ENCODE results near the gene SLC38A6. TPM values are rescaled to one million over a fixed set of nuclear protein-coding genes. Genes with fewer than 3 reads are reported as not detected.

The SLC38A6 gene
- total RNA-seq, 6 experiments from 2014 or later: 3.5 to 6.8 (median 5.9) TPM

DNA sequence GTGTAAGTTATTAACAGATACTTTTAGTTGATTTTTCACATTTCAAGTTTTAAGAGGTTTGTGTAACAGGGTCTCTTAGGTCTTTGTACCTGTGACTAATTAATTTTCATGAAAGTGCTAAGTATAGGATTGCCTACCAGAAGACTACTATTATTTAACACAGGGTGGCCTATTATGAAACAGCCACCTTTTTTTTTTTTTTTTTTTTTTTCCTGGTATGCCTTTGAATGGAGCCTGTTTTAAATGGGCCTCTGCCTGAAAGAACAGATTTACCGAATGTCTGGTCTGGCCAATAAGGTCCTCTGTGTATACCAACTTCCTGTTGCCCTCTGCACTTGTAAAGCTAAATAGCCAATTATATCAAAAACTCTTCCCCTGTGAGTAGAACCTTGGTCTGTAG, 62.5 kb downstream of the SLC38A6 start:
- ATAC-seq: no peak
- 100% methylated on average over 1 of the region's 1 CpG for WGBS (ENCODE audit: insufficient coverage, low coverage, low lambda C conversion rate, missing lambda C conversion rate)
- intact Hi-C loops (cut with DNase I): no loop called here

DNA sequence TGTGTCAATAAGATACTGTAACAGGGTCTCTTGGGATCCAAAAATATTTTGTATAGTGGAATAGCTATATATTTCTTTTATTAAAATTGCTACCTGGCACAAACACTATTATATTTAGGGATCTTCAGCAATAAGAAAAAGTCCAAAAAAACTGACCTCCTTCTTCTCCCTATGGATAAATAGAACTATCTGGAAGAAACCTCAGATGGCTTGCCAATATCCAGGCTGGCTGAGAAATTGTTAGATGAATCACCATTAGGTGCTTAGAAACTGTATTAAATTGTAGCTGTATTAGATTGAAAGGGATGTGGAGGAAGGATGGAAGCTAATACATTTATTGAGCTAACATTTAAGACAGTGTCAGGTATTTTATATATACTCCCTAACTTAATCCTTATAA, 66.0 kb downstream of the SLC38A6 start:
- H3K36me3 ChIP-seq: no peaks in the 10 kb centered on the region
- no peaks in the 10 kb centered on the region for H3K4me1 ChIP-seq
- no peaks in the 10 kb centered on the region for H3K9me3 ChIP-seq
- no peak overlapping the region for H3K27ac ChIP-seq
- no peak for ATAC-seq
- TF ChIP-seq POLR2A (IDR thresholded peaks at IDR 0.05): no peak
- TF ChIP-seq CTCF (IDR thresholded peaks at IDR 0.05): no peak
- DNase-seq: no peak
- intact Hi-C loops (cut with DNase I): no loop called here
- H3K4me3 ChIP-seq: no peak overlapping the region
- H3K27me3 ChIP-seq: no peaks in the 10 kb centered on the region

More for the DNA sequence above, 62.5 kb downstream of the SLC38A6 start:
- H3K27me3 ChIP-seq: no peaks in the 10 kb centered on the region
- no peaks in the 10 kb centered on the region for H3K4me1 ChIP-seq
- TF ChIP-seq CTCF (IDR thresholded peaks at IDR 0.05): no peak
- TF ChIP-seq POLR2A (IDR thresholded peaks at IDR 0.05): no peak
- DNase-seq: no peak
- H3K9me3 ChIP-seq: no peaks in the 10 kb centered on the region
- no peak overlapping the region for H3K4me3 ChIP-seq
- H3K27ac ChIP-seq: no peak overlapping the region
- no peaks in the 10 kb centered on the region for H3K36me3 ChIP-seq

GRCh38 chr14:61048640-61049039, 67.6 kb downstream of the SLC38A6 start:
- H3K4me3 ChIP-seq: no peak overlapping the region
- no peaks in the 10 kb centered on the region for H3K27me3 ChIP-seq
- H3K27ac ChIP-seq: no peak overlapping the region
- no peaks in the 10 kb centered on the region for H3K4me1 ChIP-seq
- intact Hi-C loops (cut with DNase I): no loop called here
- no peaks in the 10 kb centered on the region for H3K36me3 ChIP-seq
- TF ChIP-seq CTCF (IDR thresholded peaks at IDR 0.05): no peak
- TF ChIP-seq POLR2A (IDR thresholded peaks at IDR 0.05): no peak
- ATAC-seq (no peak), DNase-seq (no peak)
- no peaks in the 10 kb centered on the region for H3K9me3 ChIP-seq

- ATAC-seq (no peak), DNase-seq (no peak)
- WGBS (ENCODE audit: insufficient coverage, low coverage, low lambda C conversion rate, missing lambda C conversion rate): 89% methylated on average over 2 of the region's 2 CpGs
- Histone ChIP-seq H3K36me3 (no peaks in the 10 kb centered on the region), H3K27ac (no peak overlapping the region), H3K27me3 (no peaks in the 10 kb centered on the region), H3K9me3 (no peaks in the 10 kb centered on the region), H3K4me1 (no peaks in the 10 kb centered on the region), H3K4me3 (no peak overlapping the region)
- TF ChIP-seq POLR2A (IDR thresholded peaks at IDR 0.05) (no peak), CTCF (IDR thresholded peaks at IDR 0.05) (no peak)
- intact Hi-C loops (cut with DNase I): no loop called here
Observed at GRCh38 chr14:61050417-61050816, 69.4 kb downstream of the SLC38A6 start.

DNA sequence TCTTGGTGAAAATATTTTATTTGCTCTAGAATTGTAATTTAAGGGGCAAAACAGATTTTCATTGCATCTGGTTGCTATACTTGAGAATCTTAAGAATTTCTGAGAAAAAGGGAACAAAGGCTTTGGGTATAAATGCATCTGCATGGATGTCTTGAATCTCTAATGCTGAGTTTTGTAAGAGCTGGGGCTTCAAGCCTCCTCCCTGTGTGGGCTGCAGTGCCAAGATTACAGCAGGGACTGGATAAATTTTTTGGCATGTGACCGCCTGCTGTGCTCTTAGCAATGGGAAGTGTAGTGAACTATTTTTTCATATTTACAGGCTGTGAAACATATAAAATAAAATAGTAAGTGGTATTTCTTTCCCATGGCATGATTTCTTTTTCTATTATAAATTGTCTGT, 70.0 kb downstream of the SLC38A6 start:
- no peak overlapping the region for H3K27ac ChIP-seq
- H3K9me3 ChIP-seq: no peaks in the 10 kb centered on the region
- no peak for TF ChIP-seq CTCF (IDR thresholded peaks at IDR 0.05)
- TF ChIP-seq POLR2A (IDR thresholded peaks at IDR 0.05): no peak
- no peaks in the 10 kb centered on the region for H3K36me3 ChIP-seq
- 88% methylated on average over 1 of the region's 1 CpG for WGBS (ENCODE audit: insufficient coverage, low coverage, low lambda C conversion rate, missing lambda C conversion rate)
- H3K4me3 ChIP-seq: no peak overlapping the region
- DNase-seq: no peak
- no peaks in the 10 kb centered on the region for H3K4me1 ChIP-seq
- H3K27me3 ChIP-seq: no peaks in the 10 kb centered on the region
- intact Hi-C loops (cut with DNase I): no loop called here
- no peak for ATAC-seq

Measured in right lobe of liver (tissue), 6 donors.